HCT116 (cell line): ENCODE data around the gene DKK3. TPM values are rescaled to one million over a fixed set of nuclear protein-coding genes. Genes with fewer than 3 reads are reported as not detected.

Experiments
- ATAC-seq: fragments of 200-7000 bp; cut with Tn5 transposase; 2 replicates; pipeline ENCODE4 v1.9.1; 2020; ENCODE audit warnings: mild to moderate bottlenecking, moderate library complexity
- BruUV-seq: library from RNA; stranded (reverse); fragments of 400-500 nt; replicated peaks from 2 replicates; lab custom pipeline; 2021; lab: Mats Ljungman, UMichigan
- CTCF ChIA-PET: fragments of 300-600 bp; sonication (Branson Sonifier 250); formaldehyde crosslinking; loops from one replicate; lab custom pipeline; 2021; ENCODE audit warnings: antibody characterized with exemption; lab: Charles Lee
- POLR2A ChIA-PET: fragments of 300-600, 350-600 bp; sonication (Branson Sonifier 250); formaldehyde crosslinking; loops from one replicate; lab custom pipeline; 2021; ENCODE audit warnings: antibody characterized with exemption; lab: Charles Lee
- RAD21 ChIA-PET, 2 experiments: fragments of 300-600 bp; sonication (Branson Sonifier 250); formaldehyde crosslinking; loops; one replicate each; lab custom pipeline; 2023; ENCODE audit warnings: low total read pairs in 2 of 2; ENCODE audit not compliant: uncharacterized antibody in 2 of 2, unreplicated experiment in 2 of 2, low non-redundant PET in 1 of 2; lab: Charles Lee
- DNase-seq: peaks from one replicate; pipeline ENCODE4 v3.0.0-alpha.2; 2010; ENCODE audit warnings: low read depth, low spot score
- H2AFZ ChIP-seq: fragments of 200-600 bp; shearing (Covaris generic), sonication (generic); 2 replicates; pipeline ENCODE4 v1.6.1; 2017; ENCODE audit warnings: low read depth, mixed run types, mixed read lengths, antibody characterized with exemption, low read length; ENCODE audit not compliant: poor library complexity, severe bottlenecking
- H3K27ac ChIP-seq: 2 replicates; pipeline ENCODE4 v1.5.1; 2012; ENCODE audit warnings: low read depth, low read length
- H3K27me3 ChIP-seq: fragments of 200-600 bp; sonication (generic); 2 replicates; pipeline ENCODE4 v1.6.1; 2016; ENCODE audit warnings: mixed run types, low read length, mixed read lengths; ENCODE audit not compliant: insufficient read depth
- H3K36me3 ChIP-seq, 2 experiments: fragments of 200-500 bp in 1 of 2; fragments of 200-600 bp in 1 of 2; sonication (Bioruptor generic) in 1 of 2; sonication (generic) in 1 of 2; 2 replicates each; pipeline versions ENCODE4 v1.5.1 to v1.6.1; 2014 to 2016; ENCODE audit warnings: low read length in 2 of 2, inconsistent platforms in 1 of 2, mixed read lengths in 1 of 2, mixed run types in 1 of 2; ENCODE audit not compliant: insufficient read depth in 2 of 2, control insufficient read depth in 1 of 2
- H3K4me1 ChIP-seq, 2 experiments: fragments of 200-600 bp in 1 of 2; sonication (generic) in 1 of 2; 2 replicates each; pipeline versions ENCODE4 v1.5.1 to v1.6.1; 2012 to 2017; ENCODE audit warnings: low read length in 2 of 2, inconsistent platforms in 1 of 2, mild to moderate bottlenecking in 1 of 2, mixed read lengths in 1 of 2, mixed run types in 1 of 2, moderate library complexity in 1 of 2; ENCODE audit not compliant: insufficient read depth in 2 of 2, control insufficient read depth in 1 of 2
- H3K4me2 ChIP-seq: fragments of 200-600 bp; sonication (generic); 2 replicates; pipeline ENCODE4 v1.6.1; 2017; ENCODE audit warnings: mixed run types, low read length, mixed read lengths
- H3K4me3 ChIP-seq, 2 experiments: fragments of 200-600 bp in 1 of 2; sonication (generic) in 1 of 2; replicated peaks in 1 of 2; 2 replicates each; pipeline ENCODE4 v1.5.1; 2011 to 2016; ENCODE audit warnings: low read length in 2 of 2, control low read depth in 1 of 2, low read depth in 1 of 2, mild to moderate bottlenecking in 1 of 2, mixed read lengths in 1 of 2, mixed run types in 1 of 2
- H3K79me2 ChIP-seq: fragments of 200-600 bp; sonication (generic); 2 replicates; pipeline ENCODE4 v1.6.1; 2017; ENCODE audit warnings: mild to moderate bottlenecking, mixed run types, low read length, moderate library complexity, mixed read lengths; ENCODE audit not compliant: insufficient read depth
- H3K9ac ChIP-seq: fragments of 200-600 bp; sonication (generic); 2 replicates; pipeline ENCODE4 v1.6.1; 2016; ENCODE audit warnings: low read length, mixed read lengths
- H3K9me2 ChIP-seq: fragments of 200-600 bp; sonication (generic), shearing (Covaris generic); 2 replicates; pipeline ENCODE4 v1.6.1; 2017; ENCODE audit warnings: mixed run types, mild to moderate bottlenecking, moderate library complexity; ENCODE audit not compliant: insufficient read depth
- H3K9me3 ChIP-seq, 2 experiments: fragments of 200-500 bp in 1 of 2; fragments of 200-600 bp in 1 of 2; sonication (Bioruptor generic) in 1 of 2; sonication (generic) in 1 of 2; 2 replicates each; pipeline ENCODE4 v1.6.1; 2014 to 2017; ENCODE audit warnings: low read length in 2 of 2, mixed read lengths in 2 of 2, inconsistent platforms in 1 of 2, low read depth in 1 of 2, mild to moderate bottlenecking in 1 of 2, mixed run types in 1 of 2, moderate library complexity in 1 of 2; ENCODE audit not compliant: control insufficient read depth in 1 of 2, insufficient read depth in 1 of 2
- H4K20me1 ChIP-seq: fragments of 200-600 bp; sonication (generic), shearing (Covaris generic); 2 replicates; pipeline ENCODE4 v1.6.1; 2017; ENCODE audit warnings: mixed run types, mild to moderate bottlenecking, moderate library complexity; ENCODE audit not compliant: insufficient read depth
- EGR1 ChIP-seq: IDR thresholded peaks from 2 replicates; pipeline ENCODE4 v1.6.1; 2012; ENCODE audit warnings: low read depth
- ELF1 ChIP-seq: IDR thresholded peaks from 2 replicates; pipeline ENCODE4 v1.6.1; 2012; ENCODE audit warnings: low read depth, borderline replicate concordance
- EZH2 ChIP-seq: fragments of 200-600 bp; sonication (generic); IDR thresholded peaks from 2 replicates; pipeline ENCODE4 v1.6.1; 2017; ENCODE audit warnings: antibody characterized with exemption, mixed run types
- EZH2phosphoT487 ChIP-seq: fragments of 200-600 bp; IDR thresholded peaks from 2 replicates; pipeline ENCODE4 v1.6.1; 2018; ENCODE audit warnings: antibody characterized with exemption, borderline replicate concordance
- JUND ChIP-seq: IDR thresholded peaks from 2 replicates; pipeline ENCODE4 v1.6.1; 2012
- POLR2A ChIP-seq: IDR thresholded peaks from 2 replicates; pipeline ENCODE4 v1.7.0; 2011; ENCODE audit warnings: borderline replicate concordance; ENCODE audit not compliant: insufficient read depth, insufficient read length; ENCODE audit errors: extremely low read depth
- RAD21 ChIP-seq: IDR thresholded peaks from 2 replicates; pipeline ENCODE4 v1.6.1; 2012; ENCODE audit warnings: low read depth, mild to moderate bottlenecking
- REST ChIP-seq: IDR thresholded peaks from 2 replicates; pipeline ENCODE4 v1.6.1; 2012; ENCODE audit warnings: low read depth
- SIN3A ChIP-seq: IDR thresholded peaks from 2 replicates; pipeline ENCODE4 v1.6.1; 2012; ENCODE audit warnings: low read depth
- SP1 ChIP-seq: IDR thresholded peaks from 2 replicates; pipeline ENCODE4 v1.6.1; 2012; ENCODE audit warnings: low read depth
- SRF ChIP-seq: IDR thresholded peaks from 2 replicates; pipeline ENCODE4 v1.6.1; 2012; ENCODE audit warnings: low read depth
- YY1 ChIP-seq: IDR thresholded peaks from 2 replicates; pipeline ENCODE4 v1.6.1; 2011; ENCODE audit warnings: low read length, low read depth, moderate library complexity, mild to moderate bottlenecking; ENCODE audit not compliant: insufficient replicate concordance; ENCODE audit errors: extremely low read depth
- ZBTB33 ChIP-seq: IDR thresholded peaks from 2 replicates; pipeline ENCODE4 v1.6.1; 2011; ENCODE audit warnings: mild to moderate bottlenecking, low read length, moderate library complexity; ENCODE audit not compliant: insufficient replicate concordance; ENCODE audit errors: extremely low read depth
- ZFX ChIP-seq: fragments of 450-650 bp; IDR thresholded peaks from 2 replicates; pipeline ENCODE4 v1.6.1; 2017
- ZNF274 ChIP-seq: fragments of 200-500 bp; sonication (Bioruptor generic); IDR thresholded peaks from 2 replicates; pipeline ENCODE4 v1.6.1; 2014; ENCODE audit warnings: mild to moderate bottlenecking, low read depth, low read length, inconsistent platforms
- intact Hi-C: fragments of 100-400 bp; cut with micrococcal nuclease; formaldehyde crosslinking; loops from 2 replicates; pipeline ENCODE4 v1.10.0; 2022
- total RNA-seq: library from RNA; stranded (reverse); gene quantifications from one replicate; pipeline ENCODE4 v1.2.1, GENCODE V29; 2021; ENCODE audit not compliant: unreplicated experiment
- TF ChIP-seq, protein P1 (sequence below), 3 experiments: fragments of 200-600 bp in 1 of 3; sonication (generic) in 1 of 3; IDR thresholded peaks in 2 of 3; conservative IDR thresholded peaks in 1 of 3; 2 replicates each; pipeline ENCODE4 v1.5.1; 2012 to 2017; ENCODE audit warnings: low read depth in 2 of 3, low read length in 2 of 3, antibody characterized with exemption in 1 of 3, borderline replicate concordance in 1 of 3, control low read depth in 1 of 3, mild to moderate bottlenecking in 1 of 3, mixed read lengths in 1 of 3, mixed run types in 1 of 3, moderate library complexity in 1 of 3; ENCODE audit not compliant: insufficient read depth in 1 of 3
- TF ChIP-seq, protein P2 (sequence below): IDR thresholded peaks from 2 replicates; pipeline ENCODE4 v1.6.1; 2012
- TF ChIP-seq, protein P3 (sequence below): IDR thresholded peaks from 2 replicates; pipeline ENCODE4 v1.6.1; 2012

Gene DKK3
- total RNA-seq, 1 experiment from 2014 or later = 0.49 TPM

GRCh38 chr11:11979488-11980117 lies 28.8 kb downstream of the DKK3 start:
- Histone ChIP-seq H3K9ac (no peak overlapping the region), H3K4me3 (no peak overlapping the region), H2AFZ (no peak overlapping the region), H3K27ac (no peak overlapping the region), H3K36me3 (no peaks in the 10 kb centered on the region), H3K4me2 (no peak overlapping the region), H3K79me2 (no peaks in the 10 kb centered on the region), H4K20me1 (no peaks in the 10 kb centered on the region), H3K27me3 (no peaks in the 10 kb centered on the region), H3K9me2 (no peaks in the 10 kb centered on the region), H3K4me1 (peaks cover 25 to 44% of the 10 kb centered on the region in 2 experiments), H3K9me3 (no peaks in the 10 kb centered on the region; a peak in 1 of 4 replicates)
- no TSS peak for BruUV-seq
- ChIA-PET RAD21 (no interaction called here), CTCF (interaction anchor here (3.0 kb wide), 1 partner anchor 13 kb away, joined by 15 read pairs; no protein-coding TSS in a partner anchor), POLR2A (no interaction called here)
- intact Hi-C loops = no loop called here
- TF ChIP-seq ELF1 (no peak), SP1 (no peak), REST (no peak), RAD21 (no peak), SRF (no peak), ZNF274 (no peak), EZH2 (no peak), ZBTB33 (no peak), JUND (no peak), EZH2phosphoT487 (no peak), EGR1 (no peak), YY1 (no peak), SIN3A (no peak), POLR2A (no peak), ZFX (no peak)
- TF ChIP-seq, protein P1, sequence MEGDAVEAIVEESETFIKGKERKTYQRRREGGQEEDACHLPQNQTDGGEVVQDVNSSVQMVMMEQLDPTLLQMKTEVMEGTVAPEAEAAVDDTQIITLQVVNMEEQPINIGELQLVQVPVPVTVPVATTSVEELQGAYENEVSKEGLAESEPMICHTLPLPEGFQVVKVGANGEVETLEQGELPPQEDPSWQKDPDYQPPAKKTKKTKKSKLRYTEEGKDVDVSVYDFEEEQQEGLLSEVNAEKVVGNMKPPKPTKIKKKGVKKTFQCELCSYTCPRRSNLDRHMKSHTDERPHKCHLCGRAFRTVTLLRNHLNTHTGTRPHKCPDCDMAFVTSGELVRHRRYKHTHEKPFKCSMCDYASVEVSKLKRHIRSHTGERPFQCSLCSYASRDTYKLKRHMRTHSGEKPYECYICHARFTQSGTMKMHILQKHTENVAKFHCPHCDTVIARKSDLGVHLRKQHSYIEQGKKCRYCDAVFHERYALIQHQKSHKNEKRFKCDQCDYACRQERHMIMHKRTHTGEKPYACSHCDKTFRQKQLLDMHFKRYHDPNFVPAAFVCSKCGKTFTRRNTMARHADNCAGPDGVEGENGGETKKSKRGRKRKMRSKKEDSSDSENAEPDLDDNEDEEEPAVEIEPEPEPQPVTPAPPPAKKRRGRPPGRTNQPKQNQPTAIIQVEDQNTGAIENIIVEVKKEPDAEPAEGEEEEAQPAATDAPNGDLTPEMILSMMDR (IDR thresholded peaks at IDR 0.05 in 2 of 3, conservative IDR thresholded peaks at IDR 0.05 in 1 of 3; ENCODE audit: borderline replicate concordance in 1 of 3, insufficient read depth in 1 of 3, low read depth in 2 of 3, low read length in 2 of 3) = no peak
- TF ChIP-seq, protein P2, sequence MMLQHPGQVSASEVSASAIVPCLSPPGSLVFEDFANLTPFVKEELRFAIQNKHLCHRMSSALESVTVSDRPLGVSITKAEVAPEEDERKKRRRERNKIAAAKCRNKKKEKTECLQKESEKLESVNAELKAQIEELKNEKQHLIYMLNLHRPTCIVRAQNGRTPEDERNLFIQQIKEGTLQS = no peak
- TF ChIP-seq, protein P3, sequence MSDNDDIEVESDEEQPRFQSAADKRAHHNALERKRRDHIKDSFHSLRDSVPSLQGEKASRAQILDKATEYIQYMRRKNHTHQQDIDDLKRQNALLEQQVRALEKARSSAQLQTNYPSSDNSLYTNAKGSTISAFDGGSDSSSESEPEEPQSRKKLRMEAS = no peak
- DNase-seq = no peak
- ATAC-seq = no peak
